ENCODE results near the gene FICD.
A peak's percentile ranks its signal among the peaks of the same experiment; 100 is the strongest.
"Not testable (repeated sequence)": the region's sequence is repeated elsewhere in the genome, so short reads cannot be mapped to it uniquely, and the experiment has no call there.

Gene FICD

DNA sequence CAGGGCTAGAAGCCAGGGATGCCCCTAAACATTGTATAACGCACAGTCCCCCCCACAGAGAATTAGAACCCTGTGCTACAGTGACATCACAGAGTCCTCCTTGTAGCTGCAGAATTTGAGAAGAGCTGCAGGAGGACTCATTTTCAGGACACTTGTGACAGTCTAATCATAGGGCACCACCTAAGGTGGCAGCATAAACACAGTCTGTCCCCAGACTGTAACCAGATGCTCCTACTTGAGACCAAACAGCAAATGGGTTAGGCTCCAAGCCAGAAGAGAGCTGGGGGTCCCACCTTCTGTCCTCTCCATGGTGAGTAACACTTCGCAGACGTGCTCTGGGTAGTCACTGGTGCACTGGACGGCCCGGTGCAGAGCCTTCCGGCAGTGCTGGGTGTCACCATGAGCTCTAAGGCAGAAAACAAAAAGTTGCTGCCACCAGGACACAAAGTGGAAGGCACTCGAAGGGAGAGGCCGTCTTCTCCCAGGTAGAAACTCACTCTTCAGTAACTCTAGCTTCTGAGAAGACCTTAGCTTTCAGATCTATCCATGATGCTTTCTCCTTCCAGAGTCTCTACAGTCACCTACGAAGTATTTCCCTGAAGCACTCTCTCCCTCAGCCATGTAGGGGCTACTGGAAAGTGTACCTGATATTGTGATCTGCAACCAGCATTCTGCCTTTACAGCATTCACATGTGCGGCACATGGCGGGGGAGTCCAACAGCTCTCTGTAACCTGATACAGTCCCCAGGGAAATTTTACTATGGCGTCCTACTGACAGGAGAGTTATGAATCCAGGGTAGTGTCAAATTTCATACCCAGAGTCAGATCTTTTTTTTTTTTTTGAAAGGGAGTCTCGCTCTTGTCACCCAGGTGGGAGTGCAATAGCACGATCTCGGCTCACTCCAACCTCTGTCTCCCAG is 17.1 kb downstream of the FICD start:
- no peak for DNase-seq (ENCODE audit: low read depth in 3 of 3, low spot score in 1 of 3)

DNA sequence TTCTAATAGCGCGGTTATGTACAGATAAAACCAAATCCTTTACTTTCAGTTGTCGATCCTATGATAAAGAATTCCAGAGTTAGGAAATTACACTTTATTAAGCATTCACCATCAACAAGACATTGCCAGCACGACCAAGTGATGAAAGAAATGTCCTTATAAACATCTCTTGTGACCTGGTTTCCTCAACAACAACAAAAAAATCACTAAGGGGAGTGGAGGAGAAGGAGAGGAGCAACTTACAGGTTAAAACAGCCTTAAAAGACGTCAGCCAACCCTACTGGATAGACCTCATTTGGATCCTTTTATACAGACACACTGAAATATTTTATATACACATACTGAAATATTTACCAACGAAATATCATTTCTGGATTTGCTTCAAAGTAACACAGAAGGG is 23.1 kb downstream of the FICD start:
- DNase-seq (ENCODE audit: low read depth in 3 of 3, low spot score in 1 of 3), result no peak

DNA sequence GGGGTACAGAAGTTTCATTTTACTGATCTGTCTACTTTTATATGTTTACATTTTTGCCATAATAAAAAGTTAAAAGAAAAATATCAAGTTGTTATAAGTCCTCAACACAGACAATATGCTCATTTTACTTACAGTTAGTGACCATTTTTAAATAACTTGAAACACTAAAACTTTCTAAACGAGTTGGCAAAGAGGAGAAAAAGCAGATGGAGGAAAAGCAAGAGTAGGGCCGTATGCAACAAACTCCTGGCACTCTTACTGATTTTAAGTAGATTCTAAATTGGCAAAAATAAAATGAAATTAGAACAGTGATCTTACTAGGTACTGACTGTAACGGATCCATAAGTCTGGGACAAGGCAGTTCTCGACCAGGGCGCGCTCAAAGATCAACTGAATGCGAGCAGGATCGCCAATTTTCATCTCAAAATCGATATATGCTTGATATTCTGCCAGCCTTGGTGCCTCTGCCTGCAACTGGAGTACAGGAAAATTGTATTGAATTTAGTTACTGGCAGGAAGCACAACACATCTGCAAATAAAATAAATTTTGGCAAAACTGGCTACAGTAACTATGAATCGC is 23.6 kb downstream of the FICD start:
- DNase-seq (ENCODE audit: low read depth in 3 of 3, low spot score in 1 of 3), result no peak

DNA sequence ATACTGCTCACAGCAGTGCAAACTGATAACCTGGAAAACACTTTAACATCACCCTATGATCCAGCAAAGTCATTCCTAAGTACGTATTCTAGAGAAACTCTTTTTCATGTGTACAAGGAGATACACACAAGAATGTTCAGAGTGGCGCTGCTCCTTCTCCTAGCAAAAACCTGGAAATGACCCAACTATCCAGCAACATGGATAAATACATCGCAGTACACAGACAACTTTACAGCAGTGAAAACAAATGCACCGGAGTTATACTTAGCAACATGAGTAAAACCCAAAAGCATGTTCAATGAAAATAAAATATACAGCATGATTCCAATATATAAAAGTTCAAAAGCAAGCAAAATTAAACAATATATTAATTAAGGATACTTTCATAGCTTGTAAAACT is 27.2 kb downstream of the FICD start:
- no peak for DNase-seq (ENCODE audit: low read depth in 3 of 3, low spot score in 1 of 3)

DNA sequence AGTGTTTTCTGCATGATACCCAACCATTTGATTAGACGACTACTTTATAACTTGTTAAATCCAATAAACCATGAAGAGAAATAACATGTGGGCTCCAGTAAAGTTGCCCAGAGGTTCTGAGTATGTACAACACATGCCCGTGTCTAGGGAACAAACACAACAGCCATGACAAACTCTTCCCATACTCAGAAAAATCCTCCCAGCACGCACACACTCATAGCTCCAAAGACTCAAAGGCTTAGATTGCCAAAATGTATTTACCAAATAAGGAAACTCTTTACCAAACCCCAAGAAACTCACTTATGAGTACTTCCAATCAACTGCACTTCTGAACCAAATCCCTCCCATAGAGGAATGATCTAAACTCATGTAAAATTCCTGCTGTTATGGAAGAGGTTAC is 28.6 kb downstream of the FICD start:
- DNase-seq (ENCODE audit: low read depth in 3 of 3, low spot score in 1 of 3), result no peak

DNA sequence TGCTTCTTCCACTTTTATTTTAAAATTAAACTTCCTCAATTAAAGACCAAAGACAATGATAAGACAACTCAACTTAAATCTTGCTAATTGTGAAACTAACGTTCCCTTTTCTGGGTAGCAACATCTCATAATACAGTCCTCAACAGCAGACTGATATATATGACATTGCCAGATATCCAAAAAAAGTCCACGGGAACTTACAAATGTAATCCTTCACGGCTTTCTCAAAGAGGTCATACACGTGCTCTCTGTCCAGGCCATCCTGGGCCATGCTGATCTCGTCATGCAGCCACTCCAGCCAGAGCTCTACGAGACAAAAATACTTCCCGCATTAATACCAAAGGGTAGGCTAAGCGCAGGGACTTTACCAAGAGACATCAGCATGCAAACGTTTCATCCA is 32.6 kb downstream of the FICD start:
- no peak for DNase-seq (ENCODE audit: low read depth in 3 of 3, low spot score in 1 of 3)

DNA sequence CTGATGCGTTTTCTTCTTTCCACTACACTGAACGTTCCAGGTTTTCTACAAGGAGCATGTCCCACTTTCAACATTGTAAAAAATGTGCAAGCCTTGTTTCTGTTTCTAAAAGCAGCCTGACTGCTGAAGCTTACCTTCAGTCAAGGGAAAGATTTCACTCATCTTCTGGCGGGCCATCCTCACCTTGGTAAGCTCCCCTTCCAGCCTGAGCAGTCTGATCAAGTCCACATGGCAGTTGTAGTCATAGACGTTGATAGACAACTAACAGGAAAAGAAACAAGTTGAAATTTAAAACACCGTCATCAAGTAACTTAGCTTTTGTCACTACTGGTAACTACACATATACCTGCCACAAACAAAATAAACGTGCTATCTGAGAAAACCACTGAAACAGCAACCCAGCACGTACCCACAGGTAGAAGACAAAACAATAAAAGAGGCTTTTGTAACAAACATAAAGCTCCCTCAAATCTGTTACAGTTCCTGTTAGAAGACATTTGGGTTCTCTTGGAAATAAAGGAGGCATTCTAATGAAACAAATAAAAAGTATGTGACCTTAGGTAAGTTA is 34.0 kb downstream of the FICD start:
- DNase-seq (ENCODE audit: low read depth in 3 of 3, low spot score in 1 of 3), result no peak

DNA sequence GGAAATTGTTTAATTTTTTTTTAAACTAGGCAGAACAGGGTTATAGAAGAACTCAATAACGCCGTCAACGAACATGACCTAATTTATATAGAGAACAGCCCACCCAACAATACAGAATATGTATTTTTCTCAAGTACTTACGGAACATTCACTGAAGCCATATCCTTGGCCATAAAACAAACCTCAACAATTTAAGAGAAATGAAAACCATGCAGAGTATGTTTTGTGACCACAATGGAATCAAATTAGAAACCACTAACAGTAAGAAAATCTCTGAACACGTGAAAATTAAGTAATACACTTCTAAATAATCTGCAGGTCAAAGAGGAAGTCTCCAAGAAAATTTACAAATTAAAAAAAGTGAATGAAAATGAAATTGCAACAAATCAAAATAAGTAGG is 36.5 kb downstream of the FICD start:
- DNase-seq (ENCODE audit: low read depth in 3 of 3, low spot score in 1 of 3), result no peak

DNA sequence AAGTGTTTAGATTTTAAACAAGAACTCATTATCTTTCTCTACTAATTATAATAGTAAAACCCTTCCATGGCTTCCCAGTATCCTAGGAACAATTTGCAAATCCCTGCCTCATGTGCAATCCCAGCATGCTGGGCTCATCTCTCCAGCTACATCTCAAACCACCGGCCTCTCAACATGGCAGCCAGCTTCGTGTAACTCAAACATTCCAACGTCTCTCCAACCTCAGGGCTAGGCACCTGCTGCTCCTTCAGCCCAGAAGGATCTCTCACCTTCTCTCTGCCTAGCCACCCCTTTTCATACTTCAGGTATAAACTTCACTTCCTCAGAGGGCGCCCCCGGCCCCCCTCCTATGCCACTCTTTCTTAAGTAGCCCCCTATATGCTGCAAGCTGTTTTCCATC is 38.7 kb downstream of the FICD start:
- DNase-seq (ENCODE audit: low read depth in 3 of 3, low spot score in 1 of 3), result no peak

DNA sequence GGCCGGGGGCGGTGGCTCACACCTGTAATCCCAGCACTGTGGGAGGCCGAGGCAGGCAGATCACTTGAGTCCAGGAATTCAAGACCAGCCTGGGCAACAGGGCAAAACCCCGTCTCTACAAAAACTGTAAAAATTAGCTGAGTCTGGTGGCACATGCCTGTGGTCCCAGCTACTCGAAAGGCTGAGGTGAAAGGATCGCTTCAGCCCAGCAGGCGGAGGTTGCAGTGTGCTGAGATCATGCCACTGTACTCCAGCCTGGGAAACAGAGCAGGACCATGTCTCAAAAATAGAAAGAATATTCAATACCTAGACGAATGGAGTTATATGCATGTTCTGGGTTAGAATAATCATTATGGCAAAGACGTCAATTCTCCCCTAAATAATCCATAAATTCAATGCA is 40.3 kb downstream of the FICD start:
- DNase-seq (ENCODE audit: low read depth in 3 of 3, low spot score in 1 of 3), result not testable (repeated sequence)

DNA sequence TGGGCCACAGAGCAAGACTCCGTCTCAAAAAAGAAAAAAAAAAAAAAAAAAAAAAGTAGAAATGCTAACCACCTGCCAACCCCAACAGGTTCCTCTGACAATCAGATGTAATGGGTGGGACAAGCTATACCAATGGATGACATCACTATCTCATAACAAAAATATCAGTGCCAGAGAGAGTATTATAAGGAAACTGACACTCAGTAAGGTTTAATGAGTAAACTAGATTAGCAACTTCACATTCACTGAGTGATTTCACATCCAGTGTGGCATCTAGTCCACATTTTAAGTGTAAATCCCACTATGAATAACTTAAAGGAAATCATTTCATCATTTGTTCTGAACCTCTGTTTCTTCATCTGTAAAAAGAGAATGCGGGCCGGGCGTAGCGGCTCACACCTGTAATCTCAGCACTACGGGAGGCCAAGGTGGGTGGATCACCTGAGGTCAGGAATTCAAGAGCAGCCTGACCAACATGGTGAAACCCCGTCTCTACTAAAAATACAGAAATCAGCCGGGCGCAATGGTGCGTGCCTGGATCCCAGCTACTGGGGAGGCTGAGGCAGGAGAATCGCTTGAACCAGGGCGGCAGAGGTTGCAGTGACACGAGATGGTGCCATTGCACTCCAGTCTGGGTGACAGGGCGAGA is 44.1 kb downstream of the FICD start:
- DNase-seq (ENCODE audit: low read depth in 3 of 3, low spot score in 1 of 3), result no peak

DNA sequence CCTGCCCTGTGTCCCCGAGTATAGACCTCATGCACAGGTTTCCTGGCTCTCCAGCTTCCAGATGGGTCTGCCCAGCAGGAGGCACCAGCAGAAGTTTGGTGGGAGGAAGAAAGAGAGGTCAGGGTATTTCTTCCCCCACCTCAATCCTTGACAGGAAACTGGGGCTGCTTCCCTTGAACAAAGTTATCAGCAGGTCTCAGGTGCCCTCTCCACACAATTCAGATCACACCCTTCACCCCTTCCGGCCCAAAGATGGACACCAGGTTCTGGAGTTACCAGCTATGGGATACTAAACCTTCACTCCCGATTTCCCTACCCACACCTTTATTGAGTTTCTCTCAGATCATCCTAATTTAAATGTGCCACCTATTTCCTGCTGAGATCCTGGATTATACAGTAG is 44.7 kb downstream of the FICD start:
- no peak for DNase-seq (ENCODE audit: low read depth in 3 of 3, low spot score in 1 of 3)

DNA sequence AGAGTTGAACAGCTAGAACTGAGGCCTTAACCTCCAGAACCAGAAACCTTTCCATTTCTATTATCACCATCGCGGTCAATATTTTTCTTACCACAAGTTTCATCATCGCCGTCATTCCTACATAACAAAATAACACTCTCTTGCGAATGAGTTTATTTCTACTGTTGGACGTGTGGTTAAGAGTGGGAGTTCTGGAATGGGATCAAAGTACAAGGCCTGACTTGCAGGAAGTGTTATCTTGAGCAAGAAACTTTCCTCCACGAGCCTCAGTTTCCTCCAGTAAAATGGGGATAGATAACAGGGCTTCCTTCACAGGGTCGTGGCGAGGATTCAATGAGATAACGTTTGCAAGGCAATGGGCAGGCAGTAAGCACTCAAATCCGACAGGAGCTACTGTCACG is 45.2 kb downstream of the FICD start:
- no peak for DNase-seq (ENCODE audit: low read depth in 3 of 3, low spot score in 1 of 3)

DNA sequence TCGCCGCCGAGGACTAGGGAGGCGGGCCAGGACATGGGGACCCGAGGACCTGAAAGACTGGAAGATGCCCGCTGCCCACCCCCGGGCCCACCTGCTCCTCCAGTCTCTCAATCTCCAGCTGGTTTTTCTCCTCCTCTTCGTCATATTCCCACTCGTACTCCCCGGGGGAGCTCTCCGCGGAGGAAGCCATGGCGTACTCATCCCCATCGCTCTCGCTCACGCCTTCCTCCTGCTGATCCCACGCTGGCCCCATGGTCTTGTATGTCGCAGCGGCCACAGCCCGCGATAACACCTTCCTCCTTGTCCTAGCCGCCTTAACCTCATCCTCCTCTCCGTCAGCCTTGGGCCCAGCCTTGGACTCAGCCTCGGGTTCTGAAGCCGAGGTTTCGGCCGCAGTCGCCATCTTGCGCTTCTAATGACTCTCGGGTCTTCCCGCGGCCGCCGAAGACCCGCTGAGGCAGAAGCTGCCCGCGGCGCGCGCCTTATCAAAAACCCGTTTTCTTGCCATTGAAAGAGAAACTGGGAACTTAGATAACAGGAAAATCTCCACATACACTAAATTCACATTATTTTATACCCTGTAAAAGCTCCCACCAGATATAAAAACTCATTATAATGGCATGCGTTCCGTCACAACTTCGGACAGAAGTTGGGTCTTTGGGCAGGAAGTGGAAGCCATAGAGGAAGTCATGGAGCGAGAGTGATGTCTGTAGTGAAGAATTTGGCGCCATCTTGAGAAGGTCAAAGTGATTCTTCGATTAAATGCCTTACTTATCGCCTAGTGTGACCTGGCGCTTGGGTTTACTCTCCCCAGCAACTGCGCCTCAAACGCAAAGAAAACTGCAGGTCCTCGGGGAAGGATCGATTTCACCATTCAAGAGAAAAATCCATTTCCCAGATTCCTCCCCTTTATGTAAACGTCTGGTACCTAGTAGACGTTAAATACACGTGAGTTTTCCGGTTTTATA is 46.0 kb downstream of the FICD start, which contains the start of gene SART3:
SART3 (minus strand) TSS at position 422 of the 968 bp plus-strand sequence; CDS start at position 403, 19 bp downstream.
- peak; percentile 40 to 65 (median 55) for DNase-seq (ENCODE audit: low read depth in 3 of 3, low spot score in 1 of 3)

DNA sequence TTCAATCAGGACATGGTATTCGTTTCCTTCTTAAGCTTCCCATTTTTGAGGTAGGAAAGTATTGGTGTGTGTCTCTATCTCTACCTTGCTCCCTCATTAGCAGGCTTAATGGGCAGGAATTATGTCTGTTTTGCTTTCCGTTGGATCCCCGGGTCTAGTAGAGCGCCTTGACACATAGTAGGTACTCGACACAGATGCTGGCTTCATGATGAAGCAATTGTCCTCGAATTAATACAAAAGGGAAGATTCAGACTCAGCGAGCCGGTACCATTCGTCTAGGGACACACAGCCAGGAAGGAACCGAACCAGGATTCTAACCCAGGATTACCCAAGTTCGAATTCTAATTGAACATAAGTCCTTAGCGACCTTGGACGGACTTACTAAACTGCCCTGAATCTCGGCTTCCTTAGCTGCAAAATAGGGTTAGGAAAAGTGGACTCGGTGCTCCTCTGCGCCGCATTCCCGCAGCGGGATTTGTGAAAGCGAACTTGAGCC is 46.8 kb downstream of the FICD start:
- DNase-seq (ENCODE audit: low read depth in 3 of 3, low spot score in 1 of 3), result no peak

DNA sequence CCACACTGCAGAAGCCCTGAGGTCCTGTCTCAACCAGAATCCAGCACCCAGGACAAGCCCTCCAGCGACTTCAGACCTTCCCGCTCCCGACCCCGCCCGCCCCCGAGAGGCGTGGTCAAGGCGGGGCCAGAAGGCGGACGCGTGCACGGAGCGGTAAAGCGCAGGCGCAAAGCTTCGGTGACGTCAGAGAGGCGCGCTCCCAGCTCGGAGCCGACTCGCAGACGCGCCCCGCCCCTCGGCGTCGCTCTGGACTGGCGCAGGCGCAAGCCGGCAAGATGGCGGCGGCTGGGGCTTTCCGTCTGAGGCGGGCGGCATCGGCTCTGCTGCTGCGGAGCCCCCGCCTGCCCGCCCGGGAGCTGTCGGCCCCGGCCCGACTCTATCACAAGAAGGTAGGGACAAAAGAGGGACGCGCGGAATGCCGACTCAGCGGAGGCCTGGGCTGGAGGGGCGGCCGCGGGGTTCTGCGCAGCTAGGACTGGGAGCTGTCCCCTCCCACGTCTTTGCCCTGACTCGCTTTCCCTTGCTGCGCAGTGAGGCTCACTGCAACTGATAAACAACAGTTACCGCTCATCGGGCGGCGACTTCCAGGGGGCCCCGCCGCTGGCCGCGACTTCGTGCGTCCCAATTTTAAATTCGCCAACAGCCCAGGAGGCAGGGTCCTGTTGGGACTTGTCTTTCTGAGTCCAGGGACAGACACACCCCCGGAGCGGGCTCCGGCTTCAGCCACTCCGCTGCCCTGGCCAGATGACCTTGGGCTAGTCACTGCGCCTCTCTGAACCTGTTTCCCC is 47.5 kb downstream of the FICD start, which contains the start of gene ISCU:
ISCU (plus strand) TSS at position 249 of the 788 bp plus-strand sequence; CDS start at position 276, 27 bp downstream.
- DNase-seq (ENCODE audit: low read depth in 3 of 3, low spot score in 1 of 3), result peak; percentile 97 to 99 (median 99)

DNA sequence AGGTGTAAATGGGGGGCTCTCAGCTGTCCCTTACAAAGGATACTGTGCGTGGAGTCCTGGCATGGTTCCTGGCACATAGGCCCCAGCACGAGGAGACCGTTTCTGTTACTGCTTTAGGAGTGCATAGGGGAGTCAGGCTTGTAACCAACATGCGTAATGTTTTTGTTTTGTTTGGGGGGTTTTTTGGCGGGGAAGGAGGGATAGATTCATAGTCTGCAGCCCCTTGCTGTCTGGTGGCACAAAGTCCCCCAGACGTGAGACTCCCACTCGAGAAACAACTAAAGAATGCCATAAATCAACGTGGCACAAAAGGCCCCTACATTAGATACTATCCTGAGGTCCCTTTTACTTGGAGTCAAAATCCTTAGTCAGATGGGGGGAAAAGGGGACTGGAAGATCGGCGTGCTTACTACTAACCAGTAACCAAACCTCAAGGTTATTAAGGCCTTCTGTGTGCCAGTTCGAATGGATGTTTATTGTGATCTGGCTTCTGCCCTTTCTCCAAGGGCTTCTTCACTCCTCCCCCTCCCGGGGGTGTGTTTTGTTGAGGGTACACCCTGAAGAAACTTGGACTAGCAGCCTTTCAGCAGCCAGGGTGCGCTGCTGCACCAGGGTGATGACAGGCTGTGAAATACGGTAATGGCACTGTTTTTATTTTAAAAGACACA is 48.2 kb downstream of the FICD start:
- DNase-seq (ENCODE audit: low read depth in 3 of 3, low spot score in 1 of 3), result peak; percentile 58 to 70 (median 68)

DNA sequence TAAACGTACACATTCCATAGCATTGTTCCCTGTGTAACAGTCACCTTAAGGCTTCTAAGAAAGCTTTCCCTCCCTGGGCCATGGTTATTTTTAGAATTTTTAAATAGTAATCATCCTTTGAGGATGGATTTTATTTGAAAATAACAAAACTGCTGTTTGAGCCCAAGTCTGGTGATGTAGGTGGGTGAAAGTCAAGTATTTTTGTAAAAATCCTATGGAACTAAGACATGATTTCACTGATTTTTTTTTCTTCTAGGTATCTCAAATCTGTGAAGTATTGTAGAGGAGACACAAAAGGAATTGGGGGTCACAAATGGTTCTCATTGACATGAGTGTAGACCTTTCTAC is 48.7 kb downstream of the FICD start:
- no peak for DNase-seq (ENCODE audit: low read depth in 3 of 3, low spot score in 1 of 3)

DNA sequence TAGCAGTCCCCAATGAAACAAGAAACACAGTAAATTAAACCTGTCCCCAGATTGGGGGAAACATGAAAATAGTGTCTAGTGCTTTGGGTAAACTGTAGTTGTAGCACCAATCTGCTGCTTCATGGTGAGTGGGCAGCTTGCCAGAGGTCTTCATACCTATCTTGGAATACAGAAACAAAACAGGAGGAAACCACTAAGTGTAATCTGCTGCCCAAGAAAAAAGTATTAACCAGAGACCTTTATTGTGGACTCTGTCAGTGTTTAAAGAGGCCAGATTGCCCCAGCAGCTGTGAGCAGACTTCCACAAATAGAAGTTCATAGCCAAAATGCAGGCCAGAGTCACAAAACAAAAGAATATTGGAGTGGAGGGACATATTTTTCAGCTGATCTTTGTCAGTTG is 49.6 kb downstream of the FICD start:
- DNase-seq (ENCODE audit: low read depth in 3 of 3, low spot score in 1 of 3), result no peak
